ENCODE results near the gene PCSK9.

- no peak for TF ChIP-seq CTCF (IDR thresholded peaks at IDR 0.05)
- TF ChIP-seq POLR2A (IDR thresholded peaks at IDR 0.05): no peak
These were observed 64.5 kb downstream of the PCSK9 start for GRCh38 chr1:55103891-55104290.
